Measurements from ENCODE around the gene TIMM13.

DNA sequence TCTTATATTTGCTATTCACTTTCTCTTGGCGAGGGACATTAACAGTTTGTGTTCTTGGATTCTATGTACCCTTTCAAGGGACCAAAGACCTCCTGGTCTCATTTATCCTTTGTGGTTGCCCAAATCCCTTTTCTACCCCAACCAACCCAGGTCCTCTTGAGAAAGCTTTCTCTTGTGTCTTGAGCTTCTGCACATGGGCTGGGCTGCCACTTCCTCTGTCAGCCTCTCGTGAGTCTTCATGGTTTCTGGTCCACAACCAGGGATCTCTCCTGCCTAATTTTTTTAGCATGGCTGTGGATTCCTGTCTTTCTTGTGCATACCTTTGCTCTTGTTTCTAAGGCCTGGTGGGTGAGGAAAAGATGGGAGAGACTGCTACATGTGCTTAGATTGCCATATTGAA is 14.9 kb downstream of the TIMM13 start:
- TF ChIP-seq CTCF (IDR thresholded peaks at IDR 0.05) = no peak
- TF ChIP-seq POLR2AphosphoS5 (IDR thresholded peaks at IDR 0.05) = no peak
- no peak for TF ChIP-seq POLR2A (IDR thresholded peaks at IDR 0.05)
- no peak for TF ChIP-seq EP300 (IDR thresholded peaks at IDR 0.05)
